SU-DHL-6 (cell line): ENCODE data around the gene AQP9.

Source experiments
- H2AFZ ChIP-seq: fragments of 200-600 bp; sonication (generic); 2 replicates; pipeline ENCODE4 v1.6.1; 2014; ENCODE audit warnings: low read depth, mild to moderate bottlenecking, moderate library complexity, mixed read lengths, antibody characterized with exemption, low read length; ENCODE audit not compliant: severe bottlenecking
- H3F3A ChIP-seq: fragments of 200-600 bp; shearing (Covaris generic); 2 replicates; pipeline ENCODE4 v1.6.0; 2016; ENCODE audit warnings: antibody characterized with exemption, mild to moderate bottlenecking; ENCODE audit not compliant: insufficient read depth
- H3K27ac ChIP-seq: fragments of 200-600 bp; sonication (generic); 2 replicates; pipeline ENCODE4 v1.5.1; 2016; ENCODE audit warnings: low read depth, mild to moderate bottlenecking, low read length, moderate library complexity, mixed read lengths
- H3K27me3 ChIP-seq: fragments of 200-600 bp; sonication (generic), shearing (Covaris generic); 2 replicates; pipeline ENCODE4 v1.6.0; 2014; ENCODE audit warnings: mild to moderate bottlenecking, low read length
- H3K36me3 ChIP-seq: fragments of 200-600 bp; sonication (generic); 2 replicates; pipeline ENCODE4 v1.6.1; 2014; ENCODE audit warnings: mild to moderate bottlenecking, low read length, mixed read lengths
- H3K4me2 ChIP-seq: fragments of 300-600, 200-600 bp; shearing (Covaris generic), sonication (generic); 2 replicates; pipeline ENCODE4 v1.6.0; 2014; ENCODE audit warnings: low read length, low read depth, mild to moderate bottlenecking; ENCODE audit not compliant: poor library complexity, severe bottlenecking
- H3K4me3 ChIP-seq: fragments of 200-600 bp; sonication (generic); 2 replicates; pipeline ENCODE4 v1.5.1; 2014; ENCODE audit warnings: antibody characterized with exemption, low read length, mild to moderate bottlenecking, mixed read lengths; ENCODE audit not compliant: insufficient read depth, poor library complexity, severe bottlenecking
- H3K79me2 ChIP-seq: fragments of 200-600 bp; sonication (generic); 2 replicates; pipeline ENCODE4 v1.6.1; 2014; ENCODE audit warnings: mild to moderate bottlenecking, low read length, moderate library complexity; ENCODE audit not compliant: insufficient read depth
- H3K9ac ChIP-seq: fragments of 200-600 bp; sonication (generic); 2 replicates; pipeline ENCODE4 v1.7.0; 2014; ENCODE audit warnings: mild to moderate bottlenecking, low read length
- H3K9me2 ChIP-seq: fragments of 200-600 bp; sonication (generic); replicated peaks from 2 replicates; pipeline ENCODE4 v1.6.1; 2014; ENCODE audit warnings: low read length; ENCODE audit not compliant: insufficient read depth
- H3K9me3 ChIP-seq: fragments of 200-600 bp; sonication (generic); 2 replicates; pipeline ENCODE4 v1.6.1; 2014; ENCODE audit warnings: low read length, mixed read lengths; ENCODE audit not compliant: insufficient read depth
- H4K20me1 ChIP-seq: fragments of 200-600 bp; sonication (generic); 2 replicates; pipeline ENCODE4 v1.6.1; 2014; ENCODE audit warnings: low read depth, mild to moderate bottlenecking, antibody characterized with exemption, low read length, moderate library complexity, mixed read lengths
- CTCF ChIP-seq: fragments of 200-600 bp; sonication (generic); IDR thresholded peaks from one replicate; pipeline ENCODE4 v1.5.1; 2017; ENCODE audit warnings: antibody characterized with exemption, mild to moderate bottlenecking, low read length, moderate library complexity; ENCODE audit not compliant: insufficient read depth, poor library complexity, severe bottlenecking
- EZH2phosphoT487 ChIP-seq: fragments of 200-600 bp; sonication (generic), shearing (Covaris generic); conservative IDR thresholded peaks from 2 replicates; pipeline ENCODE4 v1.6.1; 2018; ENCODE audit warnings: mild to moderate bottlenecking, antibody characterized with exemption, low read length, moderate library complexity, mixed read lengths

The AQP9 gene

GRCh38 chr15:58223432-58223831, 85.3 kb downstream of the AQP9 start:
- Histone ChIP-seq H3K4me2 (no peak overlapping the region), H2AFZ (no peak overlapping the region), H3K79me2 (no peaks in the 10 kb centered on the region), H4K20me1 (no peaks in the 10 kb centered on the region), H3K9me2 (no peaks in the 10 kb centered on the region), H3K27me3 (no peaks in the 10 kb centered on the region), H3K36me3 (no peaks in the 10 kb centered on the region), H3K9ac (no peak overlapping the region), H3K4me3 (no peak overlapping the region), H3K27ac (no peak overlapping the region), H3K9me3 (no peaks in the 10 kb centered on the region), H3F3A (no peaks in the 10 kb centered on the region)
- no peak for TF ChIP-seq CTCF

DNA sequence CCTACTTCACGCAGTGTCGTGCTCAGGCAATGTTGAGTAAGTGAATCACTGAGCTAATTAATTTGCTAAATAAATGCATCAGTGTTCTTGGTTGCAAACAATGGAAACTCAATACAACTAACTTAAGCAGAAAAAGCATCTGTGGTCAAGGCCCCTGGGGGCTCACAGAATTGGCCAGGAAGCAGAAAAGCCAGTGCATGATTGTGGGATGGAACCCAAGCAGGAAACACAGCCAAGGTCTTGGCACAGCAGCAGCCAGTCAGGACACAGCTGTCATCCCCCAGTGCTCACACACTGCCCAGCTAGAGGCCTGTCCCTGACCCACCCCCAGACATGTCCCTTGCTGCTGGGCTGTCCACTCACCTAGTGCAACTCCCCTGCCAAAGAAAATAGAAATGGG, 85.9 kb downstream of the AQP9 start:
- Histone ChIP-seq H3K9me2 (no peaks in the 10 kb centered on the region), H3K4me3 (no peak overlapping the region), H3K79me2 (no peaks in the 10 kb centered on the region), H3K27me3 (no peaks in the 10 kb centered on the region), H3K4me2 (no peak overlapping the region), H3K36me3 (no peaks in the 10 kb centered on the region), H3F3A (no peaks in the 10 kb centered on the region), H3K9me3 (no peaks in the 10 kb centered on the region), H2AFZ (no peak overlapping the region), H4K20me1 (no peaks in the 10 kb centered on the region), H3K27ac (no peak overlapping the region), H3K9ac (no peak overlapping the region)
- TF ChIP-seq CTCF (no peak), EZH2phosphoT487 (no peak)

DNA sequence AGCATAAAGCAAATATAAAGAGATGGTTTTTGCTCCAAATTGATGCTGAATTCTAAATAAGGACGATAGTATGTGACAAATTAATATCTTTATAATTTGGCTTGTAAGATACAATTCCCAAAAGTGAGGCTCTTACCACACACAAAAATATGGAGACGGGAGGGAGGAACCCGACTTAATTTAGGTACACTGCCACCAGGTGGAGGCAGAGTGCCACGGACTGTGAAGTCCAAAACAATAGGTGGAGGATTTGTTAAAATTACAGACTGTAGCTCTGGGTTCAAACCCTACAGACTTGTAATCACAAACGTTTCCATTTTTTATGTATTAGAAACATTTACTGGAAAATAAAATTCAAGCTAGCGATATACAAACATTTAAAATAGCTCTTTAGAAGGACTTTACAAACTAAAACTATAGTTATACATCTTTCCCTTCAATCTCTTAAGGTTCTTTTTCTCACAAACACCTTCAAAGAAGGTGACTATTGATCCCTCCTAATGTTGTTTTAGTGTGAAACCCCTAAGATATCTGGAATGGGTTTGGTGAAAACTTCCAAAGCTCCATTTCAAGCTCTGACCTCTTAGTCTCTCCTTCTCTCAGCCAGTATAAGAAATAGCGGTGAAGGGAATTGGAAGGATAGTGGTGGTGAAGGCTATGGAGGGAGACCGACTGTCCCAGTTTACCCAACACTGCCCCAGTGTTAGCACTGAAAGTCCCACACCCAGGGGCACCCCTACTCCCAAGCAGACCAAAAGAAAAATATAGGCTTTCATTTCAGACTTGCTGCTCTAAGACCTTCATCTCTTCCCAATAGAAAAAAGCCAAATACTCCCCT, 89.7 kb downstream of the AQP9 start:
- TF ChIP-seq EZH2phosphoT487 = no peak
- TF ChIP-seq CTCF = peak; percentile 60
- no peak overlapping the region for H3K27ac ChIP-seq

More for the DNA sequence above, 89.7 kb downstream of the AQP9 start:
- Histone ChIP-seq H3K9me2 (no peaks in the 10 kb centered on the region), H3K36me3 (no peaks in the 10 kb centered on the region), H3K9ac (no peak overlapping the region), H3K79me2 (no peaks in the 10 kb centered on the region), H3K9me3 (no peaks in the 10 kb centered on the region), H3K4me2 (no peak overlapping the region), H3K27me3 (no peaks in the 10 kb centered on the region), H3F3A (no peaks in the 10 kb centered on the region), H3K4me3 (no peak overlapping the region), H2AFZ (no peak overlapping the region), H4K20me1 (no peaks in the 10 kb centered on the region)
